Esophagus mucosa (tissue), 1 donor: Measurements from ENCODE around the gene FLRT3. TPM values are rescaled to one million over a fixed set of nuclear protein-coding genes. Genes with fewer than 3 reads are reported as not detected.
A peak's percentile ranks its signal among the peaks of the same experiment; 100 is the strongest.

Source experiments
- ATAC-seq: fragments of 200-7000 bp; cut with Tn5 transposase; one replicate; pipeline ENCODE4 v1.9.1; 2020
- total RNA-seq: library from RNA; stranded (reverse); gene quantifications from one replicate; pipeline ENCODE4 v1.2.4, GENCODE V29; 2023
- donor health status: DM: yes; HTN: yes; CAD: no.

FLRT3 gene
- total RNA-seq, 1 donor from 2014 or later, result 3.0 TPM

GRCh38 chr20:14313341-14314020 lies 23.9 kb downstream of the FLRT3 start:
- ATAC-seq, result no peak

- ATAC-seq, result no peak
Observed at GRCh38 chr20:14312001-14312400, 25.4 kb downstream of the FLRT3 start.

GRCh38 chr20:14310977-14311627 lies 26.3 kb downstream of the FLRT3 start:
- no peak for ATAC-seq

- no peak for ATAC-seq
Observed at GRCh38 chr20:14307956-14308355, 29.5 kb downstream of the FLRT3 start.

GRCh38 chr20:14304472-14304871 lies 32.9 kb downstream of the FLRT3 start:
- ATAC-seq, result no peak

GRCh38 chr20:14303651-14304050 lies 33.8 kb downstream of the FLRT3 start:
- ATAC-seq, result no peak

- ATAC-seq, result no peak
Observed at GRCh38 chr20:14303106-14303505, 34.3 kb downstream of the FLRT3 start.

- no peak for ATAC-seq
Observed at GRCh38 chr20:14299831-14300230, 37.6 kb downstream of the FLRT3 start.

- ATAC-seq, result no peak
Observed at GRCh38 chr20:14295770-14296309, 41.6 kb downstream of the FLRT3 start.

- ATAC-seq, result no peak
Observed at GRCh38 chr20:14295238-14295637, 42.2 kb downstream of the FLRT3 start.

- no peak for ATAC-seq
Observed at GRCh38 chr20:14291502-14291901, 45.9 kb downstream of the FLRT3 start.

GRCh38 chr20:14288341-14289330 lies 48.8 kb downstream of the FLRT3 start:
- peak; percentile 94 for ATAC-seq

GRCh38 chr20:14284443-14284842 lies 53.0 kb downstream of the FLRT3 start:
- ATAC-seq, result peak; percentile 88

- no peak for ATAC-seq
Observed at GRCh38 chr20:14282140-14282539, 55.3 kb downstream of the FLRT3 start.
